Mesodermal cell (in vitro differentiated cells): ENCODE results near the gene SIGLEC6. TPM values are rescaled to one million over a fixed set of nuclear protein-coding genes. Genes with fewer than 3 reads are reported as not detected.

Experiments
- H3K27ac ChIP-seq: 2 replicates; pipeline ENCODE4 v1.7.0; 2013; ENCODE audit warnings: mild to moderate bottlenecking, low read depth, low read length, moderate library complexity; ENCODE audit not compliant: severe bottlenecking
- H3K36me3 ChIP-seq: 2 replicates; pipeline ENCODE4 v1.7.1; 2013; ENCODE audit warnings: mild to moderate bottlenecking, low read length, moderate library complexity; ENCODE audit not compliant: control insufficient read depth, insufficient read depth
- H3K4me1 ChIP-seq: one replicate; pipeline ENCODE4 v1.7.1; 2013; ENCODE audit warnings: mild to moderate bottlenecking, low read length; ENCODE audit not compliant: insufficient read depth, control insufficient read depth, poor library complexity, severe bottlenecking
- H3K4me3 ChIP-seq: 2 replicates; pipeline ENCODE4 v1.7.0; 2013; ENCODE audit warnings: low read length, control low read depth, mild to moderate bottlenecking; ENCODE audit not compliant: insufficient read depth, poor library complexity, severe bottlenecking; ENCODE audit errors: extremely low read depth
- H3K9me3 ChIP-seq: 2 replicates; pipeline ENCODE4 v1.7.1; 2013; ENCODE audit warnings: mild to moderate bottlenecking, low read length, moderate library complexity; ENCODE audit not compliant: control insufficient read depth
- WGBS, 2 experiments: methylation state at CpG; one replicate each; pipeline ENCODE4 v1.1.5; 2013; ENCODE audit warnings: missing lambda C conversion rate in 2 of 2; ENCODE audit not compliant: insufficient coverage in 2 of 2; 5-methylcytosine and 5-hydroxymethylcytosine counted together
- polyA plus RNA-seq, 2 experiments: library from polyadenylated mRNA; stranded (reverse); fragments of 50-300 nt; gene quantifications; one replicate each; pipeline ENCODE4 v1.2.3, GENCODE V29; 2013

SIGLEC6 gene
- 0.22 TPM for polyA plus RNA-seq (2013, experiment 1 of 2)
- not detected for polyA plus RNA-seq (2013, experiment 2 of 2)

DNA sequence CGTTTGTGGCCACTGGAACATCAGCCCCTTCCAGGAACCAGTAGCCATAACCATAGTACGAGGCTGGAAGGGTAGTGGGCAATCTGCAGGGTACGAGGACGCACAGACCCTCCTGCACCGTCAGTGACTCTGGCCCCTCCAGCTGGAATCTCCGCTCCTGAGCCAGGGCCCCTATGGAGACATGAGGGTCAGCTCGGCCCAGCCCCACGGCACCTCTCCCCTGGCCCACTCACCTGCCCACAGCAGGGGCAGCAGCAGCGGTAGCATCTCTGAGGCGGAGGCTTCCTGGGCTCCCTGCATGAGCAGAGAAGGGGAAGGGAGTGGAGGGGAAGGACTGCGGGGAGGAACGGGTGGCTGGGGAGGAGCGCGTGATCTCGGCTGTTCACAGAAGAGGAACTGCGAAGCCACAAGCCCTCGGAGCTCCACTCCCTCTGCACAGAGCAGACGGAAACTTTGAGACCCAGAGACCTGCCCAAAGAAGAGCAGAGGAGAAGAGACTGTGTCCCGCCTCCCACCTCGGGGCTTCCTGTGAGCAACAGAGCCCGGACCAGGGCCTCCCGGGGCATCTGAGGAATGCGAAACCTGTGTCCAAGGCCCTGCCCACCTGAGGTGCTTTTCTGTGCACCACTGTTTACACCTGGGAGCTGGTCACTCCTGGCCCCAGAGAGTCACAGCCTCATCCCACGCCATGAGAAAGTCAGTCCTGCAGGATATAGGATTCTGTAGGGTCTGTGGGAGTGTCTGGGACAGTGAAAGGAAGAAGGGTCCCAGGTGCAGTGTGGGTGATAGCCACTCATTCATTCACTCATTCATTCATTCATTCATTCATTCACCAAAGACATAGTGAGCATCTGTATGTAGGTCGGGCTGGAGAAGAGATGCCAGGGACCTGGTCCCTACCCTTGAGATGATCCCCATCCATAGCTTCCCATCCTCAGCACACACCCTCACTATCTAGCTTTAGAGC lies at the start of gene SIGLEC6:
Gene SIGLEC6 (minus strand): TSS at position 322 of the 967 bp plus-strand sequence. CDS start 22 bp downstream, at position 300.
- 47 to 48% methylated on average over 15 to 19 of the region's 25 CpGs for WGBS, 2 experiments
- Histone ChIP-seq H3K36me3 (no peaks in the 10 kb centered on the region), H3K27ac (no peak within 1 kb of the TSS), H3K4me1 (peaks cover 12% of the 10 kb centered on the region), H3K9me3 (peaks cover 4% of the 10 kb centered on the region), H3K4me3 (no peak within 1 kb of the TSS)

DNA sequence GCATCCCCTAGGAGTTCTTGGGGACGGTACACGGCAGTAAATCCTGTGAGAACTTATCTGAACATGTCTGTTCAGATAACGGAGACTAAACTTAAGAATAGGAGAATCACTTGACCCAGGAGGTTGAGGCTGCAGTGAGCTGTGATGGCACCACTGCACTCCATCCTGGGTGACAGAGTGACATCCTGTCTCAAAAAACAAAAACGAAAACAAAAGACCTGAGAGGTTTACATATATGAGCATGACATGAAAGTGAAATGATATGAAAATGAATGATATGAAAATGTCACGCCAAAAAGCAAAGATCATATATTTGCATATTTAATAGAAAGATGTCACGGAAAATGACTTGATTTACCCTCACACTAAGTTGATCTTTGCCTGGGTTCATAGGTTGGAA lies 45.4 kb upstream of the SIGLEC6 start:
- Histone ChIP-seq H3K27ac (no peak overlapping the region), H3K9me3 (no peaks in the 10 kb centered on the region), H3K4me1 (peaks cover 18% of the 10 kb centered on the region), H3K4me3 (no peak overlapping the region), H3K36me3 (peaks cover 87% of the 10 kb centered on the region)
- 91 to 94% methylated on average over 3 to 4 of the region's 6 CpGs for WGBS, 2 experiments

- WGBS, 2 experiments, result 81 to 92% methylated on average over 3 of the region's 3 CpGs
- Histone ChIP-seq H3K9me3 (no peaks in the 10 kb centered on the region), H3K27ac (no peak overlapping the region), H3K4me3 (peak overlapping the region; percentile 90), H3K36me3 (peaks cover 53% of the 10 kb centered on the region), H3K4me1 (peaks cover 18% of the 10 kb centered on the region)
Measured at GRCh38 chr19:51573331-51573730, 41.9 kb upstream of the SIGLEC6 start.

GRCh38 chr19:51572908-51573307 lies 41.4 kb upstream of the SIGLEC6 start:
- peaks cover 18% of the 10 kb centered on the region for H3K4me1 ChIP-seq
- no peak overlapping the region for H3K27ac ChIP-seq
- H3K36me3 ChIP-seq, result peaks cover 49% of the 10 kb centered on the region
- H3K9me3 ChIP-seq, result no peaks in the 10 kb centered on the region
- WGBS, 2 experiments, result 100% methylated on average over 3 of the region's 4 CpGs
- peak overlapping the region; percentile 90 for H3K4me3 ChIP-seq

DNA sequence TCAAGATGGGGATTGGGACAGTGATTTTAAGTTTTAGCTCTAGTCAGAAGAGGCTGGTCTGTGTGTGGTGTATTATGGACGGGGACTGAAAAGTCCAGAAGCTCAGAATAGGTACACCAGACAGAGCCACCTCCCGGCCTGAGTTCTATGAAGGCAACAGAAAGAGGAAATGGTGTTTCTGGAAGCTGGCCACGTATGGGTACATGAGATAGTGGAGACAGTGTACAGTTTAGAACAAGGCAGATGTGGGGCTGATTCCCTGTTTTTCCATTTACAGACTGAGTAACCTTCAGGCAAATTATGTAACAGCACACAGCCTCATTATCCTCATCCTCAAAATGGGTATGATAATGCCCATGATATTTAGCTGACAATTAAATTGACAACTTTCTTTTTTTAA lies 40.9 kb upstream of the SIGLEC6 start:
- H3K36me3 ChIP-seq, result peaks cover 44% of the 10 kb centered on the region
- no peaks in the 10 kb centered on the region for H3K9me3 ChIP-seq
- peak overlapping the region; percentile 90 for H3K4me3 ChIP-seq
- 84 to 85% methylated on average over 3 of the region's 3 CpGs for WGBS, 2 experiments
- peaks cover 18% of the 10 kb centered on the region for H3K4me1 ChIP-seq
- H3K27ac ChIP-seq, result no peak overlapping the region

- Histone ChIP-seq H3K9me3 (no peaks in the 10 kb centered on the region), H3K27ac (peak overlapping the region; percentile 41), H3K4me1 (peaks cover 20% of the 10 kb centered on the region), H3K36me3 (peaks cover 38% of the 10 kb centered on the region), H3K4me3 (peak overlapping the region; percentile 90)
- 12 to 16% methylated on average over 6 to 8 of the region's 8 CpGs for WGBS, 2 experiments
Measured at GRCh38 chr19:51571599-51571998, 40.1 kb upstream of the SIGLEC6 start.

DNA sequence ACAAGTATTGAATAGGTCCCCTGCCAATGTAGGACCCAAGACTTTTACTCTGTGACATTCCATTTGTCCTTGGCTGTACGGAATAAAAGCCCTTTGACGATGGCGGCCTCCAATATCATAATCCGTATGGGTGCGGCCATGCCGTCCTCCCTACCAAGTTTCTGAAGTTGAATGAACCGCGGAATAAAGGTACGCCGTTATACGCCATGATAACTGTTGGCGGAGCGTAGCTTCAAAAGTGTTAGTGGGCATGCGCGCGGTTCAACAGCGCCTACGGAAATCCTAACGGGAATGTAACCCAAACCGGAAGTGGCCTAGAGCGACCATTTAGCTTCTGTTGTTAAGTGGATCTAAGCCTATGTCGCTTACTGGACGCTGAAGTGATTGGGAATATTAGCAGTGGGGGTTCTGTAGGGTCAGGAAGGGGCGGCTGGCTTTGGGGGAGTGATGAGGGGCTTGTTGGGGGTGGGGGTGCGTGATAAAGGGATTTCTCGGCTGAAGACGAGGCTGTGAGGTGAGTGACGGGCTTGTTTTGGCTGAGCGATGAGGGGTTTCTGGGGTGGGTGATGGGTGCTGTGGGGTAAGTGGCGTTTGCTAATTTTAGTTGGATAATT lies 39.6 kb upstream of the SIGLEC6 start, which contains the start of gene ZNF175:
Gene ZNF175 (plus strand): TSS at position 322 of the 614 bp plus-strand sequence. CDS start 2,047 bp downstream, outside the sequence.
- peak within 1 kb of the TSS; percentile 41 for H3K27ac ChIP-seq
- peaks cover 33% of the 10 kb centered on the region for H3K36me3 ChIP-seq

DNA sequence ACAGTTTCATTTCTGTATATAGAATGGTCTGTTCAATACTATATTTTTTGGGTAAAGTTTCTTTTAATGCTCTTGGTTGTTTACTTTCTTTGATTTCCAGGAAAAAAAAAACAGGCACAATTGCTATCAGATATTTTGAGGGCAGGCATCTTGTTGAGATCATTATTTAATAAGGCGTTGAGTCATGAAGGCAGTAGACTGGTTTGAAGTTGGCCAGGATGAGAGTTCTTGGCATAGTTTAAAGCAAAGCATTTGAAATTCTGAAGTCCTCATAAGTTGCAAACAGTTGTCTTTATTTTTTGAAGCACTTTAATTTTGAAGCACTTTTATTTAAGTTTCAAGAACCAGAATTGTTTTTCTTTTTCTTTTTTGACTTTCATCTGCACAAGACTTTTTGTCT lies 37.0 kb upstream of the SIGLEC6 start:
- Histone ChIP-seq H3K4me1 (peaks cover 22% of the 10 kb centered on the region), H3K4me3 (no peak overlapping the region), H3K27ac (no peak overlapping the region), H3K9me3 (no peaks in the 10 kb centered on the region), H3K36me3 (peaks cover 10% of the 10 kb centered on the region)
- WGBS, 2 experiments, result 86 to 88% methylated on average over 1 of the region's 1 CpG

More for the DNA sequence above, 39.6 kb upstream of the SIGLEC6 start, which contains the start of gene ZNF175:
- Histone ChIP-seq H3K4me3 (peak within 1 kb of the TSS; percentile 90), H3K9me3 (no peaks in the 10 kb centered on the region), H3K4me1 (peaks cover 25% of the 10 kb centered on the region)
- 0% methylated on average over 23 to 28 of the region's 30 CpGs for WGBS, 2 experiments

GRCh38 chr19:51567583-51567982 lies 36.1 kb upstream of the SIGLEC6 start:
- 71% methylated on average over 3 of the region's 4 CpGs; no CpG with 5 or more reads in 1 of the 2 experiments for WGBS, 2 experiments
- Histone ChIP-seq H3K27ac (no peak overlapping the region), H3K4me1 (peaks cover 14% of the 10 kb centered on the region), H3K9me3 (no peaks in the 10 kb centered on the region), H3K36me3 (peaks cover under 1% of the 10 kb centered on the region), H3K4me3 (no peak overlapping the region)

DNA sequence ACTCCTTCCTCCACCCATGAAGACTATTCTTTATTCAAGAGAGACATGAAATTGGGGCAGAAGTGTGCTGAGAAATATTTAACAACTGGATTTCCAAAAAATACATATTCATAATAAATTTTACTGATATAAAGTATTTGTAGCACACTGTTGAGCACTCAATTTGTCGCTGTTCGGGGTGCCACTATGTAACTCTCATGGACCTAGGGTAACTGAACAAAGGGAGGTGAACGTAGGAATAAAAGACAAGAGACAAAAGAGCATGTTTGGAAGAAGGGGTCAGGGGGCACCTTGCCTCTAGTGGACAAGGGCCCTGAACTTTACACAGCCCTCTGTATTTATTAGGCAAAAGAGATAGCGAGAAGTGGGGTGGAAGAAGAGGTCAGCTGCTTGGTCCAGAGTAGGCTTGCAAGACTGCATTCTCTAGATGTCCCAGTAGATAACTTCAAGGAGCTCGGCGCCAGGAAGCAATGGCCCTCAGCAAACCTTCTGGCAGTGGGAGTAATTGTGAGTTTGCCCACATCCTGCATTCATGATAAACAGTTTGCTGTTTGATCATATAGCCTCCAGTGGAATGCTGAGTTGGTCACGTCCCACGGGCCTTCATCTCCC lies 35.1 kb upstream of the SIGLEC6 start:
- H3K4me3 ChIP-seq, result no peak overlapping the region
- WGBS, 2 experiments, result 69 to 85% methylated on average over 5 to 6 of the region's 8 CpGs
- peaks cover 10% of the 10 kb centered on the region for H3K4me1 ChIP-seq
- no peaks in the 10 kb centered on the region for H3K36me3 ChIP-seq
- H3K9me3 ChIP-seq, result no peaks in the 10 kb centered on the region
- no peak overlapping the region for H3K27ac ChIP-seq
